ENCODE measurements around the gene ZNF530. TPM values are rescaled to one million over a fixed set of nuclear protein-coding genes. Genes with fewer than 3 reads are reported as not detected.

Gene ZNF530
- 1 to 10 TPM; 1.6 to 2.4 TPM for total RNA-seq
- long read RNA-seq, donor 1, result 0 reads
- long read RNA-seq, donor 2, partial matches to known transcripts, result 0 of 4 reads
- long read RNA-seq, donor 2, other reads (novel, unspliced or antisense), result 0 of 4 reads

- peak; percentile 97 for DNase-seq (ENCODE audit: low spot score)
- intact Hi-C loops (cut with DNase I), result no loop called here
Observed at GRCh38 chr19:57599761-57600383, at the start of gene ZNF530. TSS of gene ZNF530 (plus strand) at chr19:57599885. CDS start at chr19:57604346, 4,461 bp downstream.

DNA sequence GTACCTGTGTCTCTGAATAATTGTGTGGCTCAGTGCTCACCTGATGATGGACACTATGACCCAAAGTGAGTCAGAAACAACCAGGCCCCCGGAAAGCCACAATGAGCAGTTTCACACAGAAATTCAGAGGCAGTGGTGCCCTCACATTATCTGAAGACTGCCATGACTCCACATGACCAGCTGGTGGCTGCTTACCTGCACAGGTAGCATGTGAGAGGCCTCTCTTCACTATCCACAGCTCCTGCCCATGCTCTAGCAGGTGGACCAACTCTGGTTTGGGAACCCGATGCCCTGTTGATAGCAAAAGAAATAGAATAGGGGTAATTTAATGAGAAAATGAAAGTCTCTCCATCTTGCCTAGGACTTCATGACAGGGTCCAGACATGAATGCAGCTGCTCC lies 47.3 kb upstream of the ZNF530 start:
- intact Hi-C loops (cut with DNase I), result no loop called here
- DNase-seq (ENCODE audit: low spot score), result no peak

DNA sequence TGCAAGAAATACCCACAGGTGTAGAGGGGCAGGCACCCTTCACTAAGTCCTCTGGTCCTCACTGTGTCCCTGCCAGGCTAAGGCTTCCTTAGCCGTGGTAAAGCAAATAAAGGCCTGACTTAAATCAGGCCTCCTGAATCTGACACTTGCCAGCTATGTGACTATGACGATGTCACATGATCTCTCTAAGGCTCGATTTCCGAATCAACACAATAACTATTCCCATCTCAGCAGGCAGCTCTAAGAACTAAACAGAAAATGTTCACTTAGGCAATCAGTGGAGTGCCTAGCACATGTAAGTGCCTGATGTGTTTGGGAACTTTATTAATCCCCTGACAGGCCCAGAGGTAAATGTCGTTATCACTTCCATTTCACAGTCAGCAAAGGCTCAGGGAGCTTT lies 42.0 kb upstream of the ZNF530 start:
- intact Hi-C loops (cut with DNase I), result no loop called here
- DNase-seq (ENCODE audit: low spot score), result no peak

- intact Hi-C loops (cut with DNase I), result no loop called here
- DNase-seq (ENCODE audit: low spot score), result no peak
Observed at GRCh38 chr19:57558525-57558924, 41.2 kb upstream of the ZNF530 start.

DNA sequence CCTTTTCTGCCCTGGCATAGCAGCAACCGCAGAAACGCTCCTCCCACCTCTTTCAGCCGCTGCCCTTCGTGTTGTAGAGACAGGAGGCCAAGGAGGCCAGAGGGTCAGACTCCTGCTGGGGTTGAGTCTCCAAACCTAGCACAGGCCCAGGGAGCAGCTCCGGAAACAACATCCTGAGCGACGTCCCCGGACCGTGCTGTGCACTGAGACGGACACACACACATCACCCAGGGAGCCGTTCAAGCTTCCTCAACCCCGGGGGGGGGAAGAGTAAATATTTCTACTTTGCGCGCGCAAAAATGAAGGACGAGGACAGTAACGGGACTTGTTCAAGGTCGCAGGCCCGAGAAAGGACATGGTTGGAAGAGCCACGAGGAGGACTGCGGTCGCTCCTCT lies 40.7 kb upstream of the ZNF530 start:
- intact Hi-C loops (cut with DNase I), result no loop called here

GRCh38 chr19:57559404-57560025 lies 40.2 kb upstream of the ZNF530 start, which contains the start of gene ZNF550:
TSS of gene ZNF550 (minus strand) at chr19:57559863. CDS start at chr19:57559682, 181 bp downstream.
- peak; percentile 98 for DNase-seq (ENCODE audit: low spot score)
- intact Hi-C loops (cut with DNase I), result no loop called here

More for the DNA sequence above, 40.7 kb upstream of the ZNF530 start:
- no peak for DNase-seq (ENCODE audit: low spot score)

- intact Hi-C loops (cut with DNase I), result no loop called here
- DNase-seq (ENCODE audit: low spot score), result peak; percentile 86
Observed at GRCh38 chr19:57560049-57560491, 39.6 kb upstream of the ZNF530 start.

GRCh38 chr19:57563547-57563946 lies 36.1 kb upstream of the ZNF530 start:
- no peak for DNase-seq (ENCODE audit: low spot score)
- intact Hi-C loops (cut with DNase I), result no loop called here

DNA sequence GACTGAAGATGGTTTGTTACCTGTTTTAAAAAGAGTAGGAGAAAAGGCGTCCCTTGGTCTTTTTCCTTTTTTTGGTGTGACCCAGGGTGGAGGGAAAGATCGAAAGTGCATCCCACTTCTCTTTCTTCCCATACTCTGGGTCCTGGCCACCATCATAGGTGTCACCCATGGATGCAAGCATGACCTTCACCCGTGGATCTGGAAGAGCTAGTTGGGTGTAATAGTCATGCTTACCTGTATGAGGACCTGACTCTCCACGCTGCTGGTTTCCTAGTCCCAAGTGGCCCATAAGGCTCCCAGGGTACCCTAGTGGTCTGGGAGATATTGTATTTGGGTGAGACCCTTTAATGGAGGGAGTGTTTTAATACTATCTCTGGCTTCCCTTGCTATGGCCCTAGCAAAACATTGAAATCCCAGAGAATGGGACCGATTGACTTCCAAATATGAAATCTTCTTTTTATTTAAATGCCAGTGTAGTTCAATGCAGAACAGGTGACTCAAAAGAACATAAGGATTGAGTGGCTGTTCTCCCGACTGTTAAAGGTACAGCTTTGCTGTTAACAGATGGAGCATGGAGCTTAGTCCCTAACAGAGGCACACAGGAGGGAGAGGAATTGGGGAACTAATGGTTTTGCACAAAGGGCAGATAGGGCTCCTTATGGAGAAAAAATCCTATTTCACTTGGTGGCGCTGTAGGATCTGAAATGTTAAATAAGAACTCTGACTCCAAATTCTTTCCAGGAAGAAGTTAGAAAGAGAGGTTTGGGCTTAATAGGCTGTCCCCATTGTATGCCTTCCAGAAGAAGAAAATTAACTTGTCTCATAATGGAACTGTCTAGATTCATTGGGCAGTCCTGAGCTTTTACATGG lies 33.1 kb upstream of the ZNF530 start:
- DNase-seq (ENCODE audit: low spot score), result no peak
- intact Hi-C loops (cut with DNase I), result no loop called here

DNA sequence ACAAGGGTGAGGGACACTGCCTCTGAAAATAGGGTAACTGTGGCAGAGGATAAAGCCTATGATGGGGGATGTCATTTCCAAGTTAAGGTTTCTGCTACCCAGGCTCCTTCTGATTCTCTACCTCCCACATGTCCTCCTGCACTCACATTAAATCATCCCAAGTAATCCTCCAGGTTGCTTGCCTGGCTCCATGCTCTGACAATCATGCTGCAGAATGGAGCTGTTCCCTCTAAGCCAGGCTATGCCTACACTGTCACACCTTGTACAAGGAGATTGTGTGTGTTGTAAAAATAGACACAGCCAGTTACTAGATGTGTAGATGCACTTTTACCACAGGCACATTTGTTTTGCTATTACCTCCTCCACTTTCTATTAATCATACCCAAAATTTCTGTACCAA lies 29.0 kb upstream of the ZNF530 start:
- DNase-seq (ENCODE audit: low spot score), result no peak
- intact Hi-C loops (cut with DNase I), result no loop called here

GRCh38 chr19:57572415-57572947 lies 27.2 kb upstream of the ZNF530 start:
- no peak for DNase-seq (ENCODE audit: low spot score)
- intact Hi-C loops (cut with DNase I), result no loop called here

- intact Hi-C loops (cut with DNase I), result no loop called here
- no peak for DNase-seq (ENCODE audit: low spot score)
Observed at GRCh38 chr19:57576661-57577060, 23.0 kb upstream of the ZNF530 start.

GRCh38 chr19:57578487-57579205 lies 21.0 kb upstream of the ZNF530 start, which contains the start of gene ZNF416:
TSS of gene ZNF416 (minus strand) at chr19:57578911. CDS start at chr19:57578704, 207 bp downstream.
- intact Hi-C loops (cut with DNase I), result no loop called here
- peak; percentile 98 for DNase-seq (ENCODE audit: low spot score)

DNA sequence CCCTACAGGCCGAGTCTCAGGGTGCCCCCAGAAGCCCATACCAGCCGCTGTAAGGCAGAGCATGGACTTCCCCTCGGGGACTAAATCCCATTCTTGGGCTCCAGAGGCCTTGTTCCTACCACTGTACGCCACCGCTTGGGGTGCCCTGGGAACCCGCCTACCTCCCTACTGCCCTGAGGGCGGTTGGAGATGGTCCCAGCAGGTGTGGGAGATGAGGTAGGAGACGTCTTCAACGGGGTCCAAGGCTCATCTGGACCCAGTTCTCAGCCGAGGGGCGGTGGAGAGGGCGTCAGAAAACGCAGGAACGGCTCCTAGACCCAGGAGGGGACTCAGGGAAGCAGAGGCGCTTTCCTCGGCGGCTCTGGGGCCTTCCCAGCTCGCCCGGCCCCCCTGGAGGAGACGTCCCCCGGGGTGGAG lies 16.6 kb upstream of the ZNF530 start:
- DNase-seq (ENCODE audit: low spot score), result peak; percentile 72
- intact Hi-C loops (cut with DNase I), result no loop called here

DNA sequence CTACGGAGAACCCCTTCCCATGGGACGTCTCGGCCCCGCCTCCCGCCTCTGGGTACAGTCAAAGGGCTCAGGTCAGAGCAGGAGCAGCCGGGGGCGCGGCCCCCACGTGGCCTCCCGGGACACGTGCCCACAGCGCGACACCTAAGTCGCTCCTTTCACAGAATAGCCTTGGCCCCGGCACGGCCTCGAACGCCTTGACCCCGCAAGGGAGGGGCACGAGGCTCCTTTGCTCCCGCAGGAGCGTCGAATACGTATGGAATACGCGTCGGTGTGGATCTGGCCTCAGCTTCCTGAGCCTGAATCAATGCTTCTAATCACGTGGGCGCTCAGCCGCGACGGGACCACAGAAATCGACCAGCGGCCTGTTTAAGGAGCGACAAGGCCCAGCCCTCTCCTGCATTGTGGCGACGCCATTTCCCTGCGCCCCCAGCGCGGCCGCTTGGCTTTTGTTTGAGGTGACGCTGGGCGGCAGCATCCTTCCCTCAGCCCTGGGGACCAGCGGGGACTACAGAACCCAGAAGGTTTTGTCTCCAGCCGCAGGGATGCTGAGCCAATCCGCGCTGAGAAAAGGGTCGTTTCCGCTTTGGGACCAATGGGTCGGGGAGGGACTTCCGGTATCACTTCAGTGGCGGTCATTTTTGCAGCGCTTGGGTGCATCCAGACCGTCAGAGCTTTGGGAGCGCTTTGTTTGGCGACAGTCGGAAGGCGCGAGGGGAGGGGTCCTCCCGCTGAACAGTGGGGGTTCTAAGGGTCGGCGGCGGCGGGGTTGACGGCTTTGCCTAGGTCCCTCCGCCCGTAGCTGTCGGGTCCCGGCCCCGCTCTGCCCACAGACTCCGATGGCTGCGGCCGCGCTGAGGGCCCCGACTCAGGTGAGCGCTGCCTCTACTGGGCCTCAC lies 15.9 kb upstream of the ZNF530 start, which contains the start of gene ZIK1:
Gene ZIK1, plus strand, starts transcription at position 625 of the 896 bp plus-strand sequence. Its CDS starts 212 bp downstream, at position 837.
- intact Hi-C loops (cut with DNase I), result no loop called here
- DNase-seq (ENCODE audit: low spot score), result peak; percentile 95

DNA sequence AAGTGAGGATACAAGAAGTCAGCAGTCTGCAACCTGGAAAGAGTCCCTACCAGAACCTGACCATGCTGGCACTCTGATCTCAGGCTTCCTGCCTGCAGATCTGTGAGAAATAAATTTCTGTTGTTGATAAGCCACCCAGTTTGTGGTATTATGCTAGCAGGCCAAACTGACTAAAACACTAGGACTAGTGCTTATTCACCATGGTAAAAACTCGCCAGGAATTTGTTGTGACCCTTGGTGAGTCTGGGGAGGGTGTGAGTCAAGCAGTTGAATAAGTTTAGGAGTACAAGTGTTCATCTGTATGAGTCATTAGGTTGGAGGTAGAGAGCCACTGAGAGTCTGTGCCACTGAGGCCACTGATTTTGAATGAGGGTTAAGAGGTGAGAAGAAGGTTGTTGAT lies 12.2 kb upstream of the ZNF530 start:
- DNase-seq (ENCODE audit: low spot score), result no peak
- intact Hi-C loops (cut with DNase I), result no loop called here

GRCh38 chr19:57599377-57599760 lies 316 bp upstream of the ZNF530 start:
- intact Hi-C loops (cut with DNase I), result no loop called here
- DNase-seq (ENCODE audit: low spot score), result no peak

GRCh38 chr19:57606931-57607330 lies 7.2 kb downstream of the ZNF530 start:
- intact Hi-C loops (cut with DNase I), result no loop called here
- DNase-seq (ENCODE audit: low spot score), result no peak
